IMR-90 (cell line): ENCODE measurements around the gene CLC.

Experiments
- CEBPB ChIP-seq: IDR thresholded peaks from 2 replicates; pipeline ENCODE4 v1.6.1; 2012; ENCODE audit warnings: low read depth, low read length, improper control_type of control experiment
- CHD1 ChIP-seq: IDR thresholded peaks from 2 replicates; pipeline ENCODE4 v1.6.1; 2012; ENCODE audit warnings: low read depth, low read length, improper control_type of control experiment
- FOS ChIP-seq: fragments of 150-350 bp; IDR thresholded peaks from 2 replicates; pipeline ENCODE4 v1.6.1; 2016; ENCODE audit warnings: low read depth, low read length
- MAZ ChIP-seq: IDR thresholded peaks from 2 replicates; pipeline ENCODE4 v1.6.1; 2012; ENCODE audit warnings: low read depth, mild to moderate bottlenecking, low read length, improper control_type of control experiment, moderate library complexity, borderline replicate concordance
- NFE2L2 ChIP-seq: fragments of 150-350 bp; IDR thresholded peaks from 2 replicates; pipeline ENCODE4 v1.6.1; 2016; ENCODE audit warnings: low read depth, mild to moderate bottlenecking, low read length
- POLR2A ChIP-seq: IDR thresholded peaks from 2 replicates; pipeline ENCODE4 v1.6.1; 2012; ENCODE audit warnings: mild to moderate bottlenecking, low read depth, low read length
- RAD21 ChIP-seq: IDR thresholded peaks from 2 replicates; pipeline ENCODE4 v1.6.1; 2012; ENCODE audit warnings: low read length, improper control_type of control experiment
- RCOR1 ChIP-seq: IDR thresholded peaks from 2 replicates; pipeline ENCODE4 v1.6.1; 2012; ENCODE audit warnings: mild to moderate bottlenecking, low read length, improper control_type of control experiment; ENCODE audit not compliant: insufficient replicate concordance
- RFX5 ChIP-seq: IDR thresholded peaks from 2 replicates; pipeline ENCODE4 v1.8.0; 2012; ENCODE audit warnings: low read depth, mild to moderate bottlenecking, low read length, moderate library complexity
- TF ChIP-seq, protein P1 (sequence below): conservative IDR thresholded peaks from 2 replicates; pipeline ENCODE4 v1.5.1; 2012; ENCODE audit warnings: mild to moderate bottlenecking, low read depth, low read length, improper control_type of control experiment
- TF ChIP-seq, protein P2 (sequence below): fragments of 150-350 bp; IDR thresholded peaks from 2 replicates; pipeline ENCODE4 v1.6.1; 2016; ENCODE audit warnings: low read depth, mild to moderate bottlenecking, low read length, moderate library complexity, borderline replicate concordance

GRCh38 chr19:39704181-39705044, 33.4 kb downstream of the CLC start, which contains the start of gene LGALS14:
- TF ChIP-seq POLR2A (no peak), MAZ (no peak), CHD1 (no peak), FOS (no peak), RCOR1 (no peak), NFE2L2 (no peak), CEBPB (no peak), RAD21 (no peak), RFX5 (no peak)
- TF ChIP-seq, protein P1, sequence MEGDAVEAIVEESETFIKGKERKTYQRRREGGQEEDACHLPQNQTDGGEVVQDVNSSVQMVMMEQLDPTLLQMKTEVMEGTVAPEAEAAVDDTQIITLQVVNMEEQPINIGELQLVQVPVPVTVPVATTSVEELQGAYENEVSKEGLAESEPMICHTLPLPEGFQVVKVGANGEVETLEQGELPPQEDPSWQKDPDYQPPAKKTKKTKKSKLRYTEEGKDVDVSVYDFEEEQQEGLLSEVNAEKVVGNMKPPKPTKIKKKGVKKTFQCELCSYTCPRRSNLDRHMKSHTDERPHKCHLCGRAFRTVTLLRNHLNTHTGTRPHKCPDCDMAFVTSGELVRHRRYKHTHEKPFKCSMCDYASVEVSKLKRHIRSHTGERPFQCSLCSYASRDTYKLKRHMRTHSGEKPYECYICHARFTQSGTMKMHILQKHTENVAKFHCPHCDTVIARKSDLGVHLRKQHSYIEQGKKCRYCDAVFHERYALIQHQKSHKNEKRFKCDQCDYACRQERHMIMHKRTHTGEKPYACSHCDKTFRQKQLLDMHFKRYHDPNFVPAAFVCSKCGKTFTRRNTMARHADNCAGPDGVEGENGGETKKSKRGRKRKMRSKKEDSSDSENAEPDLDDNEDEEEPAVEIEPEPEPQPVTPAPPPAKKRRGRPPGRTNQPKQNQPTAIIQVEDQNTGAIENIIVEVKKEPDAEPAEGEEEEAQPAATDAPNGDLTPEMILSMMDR: no peak
- TF ChIP-seq, protein P2, sequence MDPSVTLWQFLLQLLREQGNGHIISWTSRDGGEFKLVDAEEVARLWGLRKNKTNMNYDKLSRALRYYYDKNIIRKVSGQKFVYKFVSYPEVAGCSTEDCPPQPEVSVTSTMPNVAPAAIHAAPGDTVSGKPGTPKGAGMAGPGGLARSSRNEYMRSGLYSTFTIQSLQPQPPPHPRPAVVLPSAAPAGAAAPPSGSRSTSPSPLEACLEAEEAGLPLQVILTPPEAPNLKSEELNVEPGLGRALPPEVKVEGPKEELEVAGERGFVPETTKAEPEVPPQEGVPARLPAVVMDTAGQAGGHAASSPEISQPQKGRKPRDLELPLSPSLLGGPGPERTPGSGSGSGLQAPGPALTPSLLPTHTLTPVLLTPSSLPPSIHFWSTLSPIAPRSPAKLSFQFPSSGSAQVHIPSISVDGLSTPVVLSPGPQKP: no peak
